Frontal cortex (tissue), 4 donors: ENCODE data around the gene CCDC149. TPM values are rescaled to one million over a fixed set of nuclear protein-coding genes. Genes with fewer than 3 reads are reported as not detected.

Experiments
- DNase-seq, 2 donors: peaks; one replicate each; pipeline ENCODE4 v3.0.0; 2012; ENCODE audit warnings: low spot score in 2 of 2
- FAIRE-seq: peaks from 2 replicates; lab custom pipeline; 2012; peaks lifted over from hg19 to GRCh38; lab: Jason Lieb, UNC
- total RNA-seq: library from RNA; depleted of rRNA; stranded (reverse); fragments of >200 nt; gene quantifications from one replicate; pipeline ENCODE4 v1.2.3, GENCODE V29; 2014
- donor health status: control.
- donor health status: control.
- donor health status: control.

Gene CCDC149
- total RNA-seq, 1 donor from 2014 or later, result 16.3 TPM

DNA sequence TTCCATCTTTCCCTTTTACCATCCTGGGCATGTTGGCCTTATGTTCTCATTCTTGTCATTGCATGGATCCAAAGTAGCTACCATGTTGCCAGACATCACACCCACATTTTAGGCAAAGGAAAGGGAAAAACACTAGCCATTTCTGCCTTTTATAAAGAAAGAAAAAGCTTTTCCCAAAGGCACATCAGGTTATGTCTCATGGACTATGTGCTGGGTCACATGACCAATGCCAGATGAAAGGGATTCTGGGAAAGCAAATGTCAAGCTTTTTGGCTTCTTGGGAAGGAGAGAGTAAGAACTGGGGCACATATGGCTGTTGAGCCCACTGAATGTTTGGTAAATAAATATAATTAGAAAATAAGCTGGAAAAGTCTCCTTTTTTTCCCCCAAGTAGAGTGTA, 121.8 kb downstream of the CCDC149 start:
- no peak for DNase-seq
- no peak for FAIRE-seq

DNA sequence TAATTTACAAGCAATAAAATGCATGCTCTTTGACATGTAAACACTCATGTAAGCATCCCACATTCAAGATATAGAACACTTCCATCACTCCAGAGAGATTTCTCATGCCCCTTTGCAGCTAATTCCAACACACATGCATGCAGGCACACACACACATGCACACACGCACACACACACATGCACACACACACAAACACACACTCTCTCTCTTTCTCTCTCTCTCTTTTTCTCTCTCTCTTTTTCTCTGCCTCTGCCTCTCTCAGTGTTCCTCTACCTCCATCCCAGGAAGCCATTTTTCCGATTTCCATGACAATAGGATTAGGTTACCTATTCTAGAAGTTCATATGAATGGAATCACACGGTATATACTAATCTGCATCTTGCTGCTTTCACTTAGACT, 129.3 kb downstream of the CCDC149 start:
- FAIRE-seq (no peak), DNase-seq (no peak)

DNA sequence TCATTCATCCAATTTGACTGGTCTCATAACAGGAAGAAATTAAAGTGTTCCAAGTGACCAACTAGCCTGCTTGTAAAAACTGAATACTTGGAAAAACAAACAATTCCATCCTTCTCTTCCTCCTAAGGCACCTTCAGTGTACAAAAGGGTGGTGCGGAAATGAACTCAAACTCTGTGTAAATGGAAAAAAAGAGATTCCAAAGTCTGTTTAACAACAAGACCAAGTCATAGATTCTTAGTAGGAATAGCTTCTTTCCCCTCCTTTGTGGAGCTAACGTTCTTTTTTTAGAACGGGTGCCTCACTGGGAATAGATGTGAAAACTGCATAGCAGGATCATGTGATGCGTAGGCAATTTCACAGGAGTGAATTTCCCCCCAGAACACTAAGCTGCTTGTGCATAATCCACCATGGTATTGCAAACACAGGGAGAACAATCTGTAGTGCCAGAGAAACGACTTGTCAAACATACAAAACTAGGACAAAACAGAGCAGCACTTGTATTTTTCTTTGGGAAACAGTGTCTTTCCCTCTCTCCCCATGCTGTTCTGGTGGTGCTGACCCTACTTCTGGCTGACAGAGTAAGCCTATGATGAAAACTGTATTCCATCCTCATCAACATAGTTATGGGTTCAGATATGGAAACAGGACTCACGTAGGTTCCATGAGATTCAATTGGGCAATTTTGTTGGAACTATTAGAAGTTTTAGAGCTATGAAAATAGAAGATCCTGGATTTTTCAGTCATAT, 130.7 kb downstream of the CCDC149 start:
- FAIRE-seq, result no peak
- no peak for DNase-seq

DNA sequence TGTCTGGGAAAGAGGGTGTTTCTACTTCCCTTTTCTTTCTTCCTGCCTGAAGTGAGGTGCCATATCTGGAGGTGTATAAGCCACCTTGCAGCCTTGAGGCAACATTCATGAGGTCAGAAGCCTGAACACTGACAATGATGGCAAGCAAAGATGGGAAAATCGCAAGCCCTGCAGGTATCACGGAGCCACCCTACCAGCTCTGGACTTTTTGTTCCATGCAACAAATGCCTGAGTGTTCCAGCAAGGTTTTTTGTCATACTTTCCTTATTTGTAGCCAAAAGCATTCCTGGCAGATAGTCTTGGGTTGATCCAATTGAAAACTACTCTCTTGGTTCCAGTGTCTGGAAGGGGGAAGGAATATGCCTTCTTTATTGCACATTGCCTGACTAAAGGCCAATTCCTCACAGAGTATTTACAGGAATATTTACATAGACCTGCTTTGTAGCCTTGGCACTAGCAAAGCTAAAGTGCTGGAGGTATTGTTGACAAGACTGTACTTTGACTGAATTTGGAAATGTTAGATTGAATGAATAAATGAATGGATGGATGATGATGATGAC, 131.8 kb downstream of the CCDC149 start:
- DNase-seq (no peak), FAIRE-seq (no peak)

DNA sequence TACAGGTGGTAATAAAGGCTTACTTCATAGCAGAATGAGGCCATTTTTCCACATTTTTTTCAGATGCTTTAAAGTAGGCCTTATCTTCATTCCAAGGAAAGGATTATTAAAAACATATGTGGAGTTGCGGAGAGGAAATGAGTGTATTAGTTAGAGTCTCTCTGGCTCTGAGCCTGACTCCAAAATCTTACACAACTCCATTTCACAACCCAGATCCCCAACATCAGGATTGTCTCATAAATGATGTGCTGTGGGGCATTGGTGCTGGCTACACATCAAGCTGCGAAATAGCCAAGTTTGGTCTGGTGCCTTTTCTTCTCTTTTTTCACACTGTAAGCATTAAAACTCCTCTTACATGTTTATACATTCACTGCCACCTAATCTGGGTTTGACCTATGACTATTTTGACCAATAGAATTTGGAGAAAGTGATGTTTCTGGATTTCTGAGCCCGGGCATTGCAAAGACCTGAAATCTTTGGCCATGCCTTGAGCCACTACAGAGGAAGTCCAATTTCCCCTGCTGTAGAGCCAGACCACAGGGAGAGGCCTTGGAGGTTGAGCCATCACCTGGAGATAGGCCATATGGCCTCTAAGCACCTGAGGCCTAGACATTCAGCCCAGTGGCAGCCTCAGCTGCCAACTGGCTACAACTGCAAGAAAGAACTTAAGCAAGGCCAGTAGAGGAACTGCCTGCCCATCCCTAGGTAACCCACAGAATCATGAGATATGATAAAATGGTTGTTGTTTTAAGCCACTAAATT, 134.2 kb downstream of the CCDC149 start:
- no peak for DNase-seq

DNA sequence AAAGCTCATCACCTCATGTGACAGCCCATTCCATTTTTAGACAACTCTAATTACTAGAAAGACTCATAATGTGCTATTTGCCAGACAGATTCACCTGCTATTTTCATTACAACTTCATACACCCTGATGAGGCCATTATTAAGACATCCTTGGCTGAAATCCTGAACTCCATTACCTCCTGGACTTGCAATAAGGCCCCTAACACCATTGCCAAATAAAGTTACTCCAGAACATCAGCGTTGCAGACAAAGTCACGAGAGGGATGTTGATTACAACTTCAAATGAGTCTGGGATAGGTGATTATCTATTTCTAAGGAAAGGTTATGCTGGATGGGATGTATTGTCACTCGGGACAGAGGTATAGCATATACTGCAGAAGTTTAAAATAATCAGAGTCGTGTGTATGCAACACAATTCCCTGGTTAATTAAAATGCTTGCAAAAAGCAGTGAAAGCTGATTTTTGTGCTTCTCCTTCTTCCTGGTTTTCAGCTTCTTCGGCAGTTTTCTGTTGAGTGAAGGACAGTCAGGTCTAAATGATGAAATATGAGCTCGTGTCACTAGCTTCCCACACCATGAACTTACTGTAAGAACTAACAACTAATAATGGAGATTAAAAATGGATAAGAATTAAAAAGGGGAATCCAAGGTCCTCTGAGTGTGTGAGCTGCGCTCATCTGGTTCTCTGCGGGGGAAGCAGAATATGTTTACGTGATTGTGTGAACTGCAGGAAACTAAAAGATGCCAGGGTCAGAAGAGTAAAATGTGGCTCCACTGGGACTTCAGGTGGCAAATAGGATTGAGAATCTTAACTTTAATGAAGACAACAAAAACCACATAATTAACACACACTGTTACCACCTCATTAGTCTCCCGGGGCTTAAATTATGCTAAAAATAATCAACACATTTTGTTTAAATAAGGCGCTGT, 135.0 kb downstream of the CCDC149 start:
- FAIRE-seq (no peak), DNase-seq (no peak)

More for the DNA sequence above, 134.2 kb downstream of the CCDC149 start:
- no peak for FAIRE-seq

DNA sequence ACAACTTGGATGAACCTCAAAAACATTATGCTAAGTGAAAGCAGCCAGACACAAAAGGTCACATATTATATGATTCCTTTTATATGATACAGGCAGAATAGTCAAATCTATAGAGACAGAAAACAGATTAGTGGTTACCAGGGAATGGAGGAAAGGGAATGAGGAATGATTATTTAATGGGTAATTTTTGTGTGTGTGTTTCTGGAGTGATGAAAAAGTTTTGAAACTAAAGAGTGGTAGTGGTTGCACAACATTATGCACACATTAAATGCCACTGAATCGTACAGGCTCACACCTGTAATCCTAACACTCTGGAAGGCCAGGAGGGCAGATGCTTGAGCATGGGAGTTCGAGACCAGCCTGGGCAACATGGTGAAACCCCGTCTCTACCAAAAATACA, 137.1 kb downstream of the CCDC149 start:
- no peak for FAIRE-seq
- no peak for DNase-seq

DNA sequence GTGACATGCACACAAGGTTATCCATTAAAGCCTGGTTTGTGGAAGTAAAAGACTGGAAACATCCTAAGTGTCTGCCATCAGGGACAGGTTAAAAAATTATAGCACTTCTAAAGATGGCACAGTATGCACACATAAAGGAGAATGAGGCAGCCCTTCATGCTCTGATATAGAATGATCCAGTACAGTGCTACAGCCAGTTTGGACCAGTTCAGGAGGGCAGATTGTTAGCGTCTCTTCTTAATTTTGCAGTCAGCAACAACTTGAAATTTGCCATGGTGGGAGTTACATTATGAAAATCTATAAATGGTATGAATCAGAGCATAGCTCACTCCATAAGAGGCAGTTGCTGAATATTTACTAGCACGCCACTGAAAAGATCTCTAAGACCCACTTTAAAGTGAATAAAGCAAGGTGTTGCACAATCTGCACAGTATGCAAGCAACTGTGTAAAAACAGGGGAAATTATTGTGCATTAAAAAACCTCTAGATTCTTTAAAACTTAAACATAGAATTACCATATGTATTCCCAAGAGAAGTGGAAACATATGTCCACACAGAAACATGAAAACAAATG, 137.7 kb downstream of the CCDC149 start:
- no peak for FAIRE-seq
- no peak for DNase-seq

DNA sequence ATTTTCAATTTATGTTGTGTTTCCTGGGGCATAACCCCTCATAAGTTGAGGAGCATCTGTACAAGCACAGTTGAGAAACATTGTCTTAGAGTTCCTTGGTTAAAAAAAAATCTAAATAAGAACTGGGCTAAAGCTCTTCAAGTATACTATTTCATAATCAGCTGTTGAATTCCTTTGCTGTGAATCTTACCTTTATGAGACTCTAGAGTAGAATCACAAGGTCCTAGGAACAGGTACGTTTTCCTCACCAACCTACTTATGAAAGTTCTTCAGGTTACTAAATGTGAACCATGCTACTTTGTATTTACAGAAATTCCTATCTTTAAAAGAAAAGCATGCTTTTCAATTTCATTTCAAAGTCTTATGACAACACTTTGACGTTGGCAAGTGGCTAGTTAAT, 138.4 kb downstream of the CCDC149 start:
- no peak for DNase-seq
- no peak for FAIRE-seq

DNA sequence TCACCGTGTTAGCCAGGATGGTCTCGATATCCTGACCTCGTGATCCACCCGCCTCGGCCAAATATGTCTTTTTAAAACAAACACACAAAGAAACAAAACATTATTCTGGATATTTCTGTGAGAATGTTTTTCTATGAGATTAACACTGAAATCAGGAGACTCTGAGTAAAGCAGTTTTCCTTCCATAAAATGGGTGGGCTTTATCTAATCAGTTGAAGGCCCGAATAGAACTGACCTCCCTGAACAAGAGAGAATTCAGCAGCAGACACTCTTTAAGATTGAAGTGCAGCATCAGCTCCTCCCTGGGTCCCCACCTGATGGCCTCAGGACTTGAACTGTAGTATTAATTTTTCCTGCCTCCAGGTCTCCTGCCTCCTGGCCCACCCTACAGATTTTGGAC, 139.9 kb downstream of the CCDC149 start:
- DNase-seq, result no peak

DNA sequence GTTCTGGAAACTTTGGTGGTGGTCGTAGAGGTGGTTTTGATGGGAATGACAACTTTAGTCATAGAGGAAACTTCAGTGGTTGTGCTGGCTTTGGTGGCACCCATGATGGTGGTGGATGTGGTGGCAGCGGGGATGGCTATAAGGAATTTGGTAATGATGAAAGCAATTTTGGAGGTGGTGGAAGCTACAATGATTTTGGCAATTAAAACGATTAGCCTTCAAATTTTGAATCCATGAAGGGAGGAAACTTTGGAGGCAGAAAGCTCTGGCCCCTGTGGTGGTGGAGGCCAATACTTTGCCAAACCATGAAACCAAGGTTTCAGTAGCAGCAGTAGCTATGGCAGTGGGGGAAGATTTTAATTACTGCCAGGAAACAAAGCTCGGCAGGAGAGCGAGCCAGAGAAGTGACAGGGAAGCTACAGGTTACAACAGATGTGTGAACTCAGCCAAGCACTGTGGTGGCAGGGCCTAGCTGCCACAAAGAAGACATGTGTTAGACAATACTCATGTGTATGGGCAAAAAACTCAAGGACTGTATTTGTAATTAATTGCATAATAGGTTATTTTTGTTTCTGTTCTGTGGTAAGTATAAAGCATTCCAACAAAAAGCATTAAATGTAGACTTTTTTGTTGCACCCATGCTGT, 140.7 kb downstream of the CCDC149 start:
- DNase-seq, result no peak
- FAIRE-seq, result no peak

More for the DNA sequence above, 139.9 kb downstream of the CCDC149 start:
- no peak for FAIRE-seq

DNA sequence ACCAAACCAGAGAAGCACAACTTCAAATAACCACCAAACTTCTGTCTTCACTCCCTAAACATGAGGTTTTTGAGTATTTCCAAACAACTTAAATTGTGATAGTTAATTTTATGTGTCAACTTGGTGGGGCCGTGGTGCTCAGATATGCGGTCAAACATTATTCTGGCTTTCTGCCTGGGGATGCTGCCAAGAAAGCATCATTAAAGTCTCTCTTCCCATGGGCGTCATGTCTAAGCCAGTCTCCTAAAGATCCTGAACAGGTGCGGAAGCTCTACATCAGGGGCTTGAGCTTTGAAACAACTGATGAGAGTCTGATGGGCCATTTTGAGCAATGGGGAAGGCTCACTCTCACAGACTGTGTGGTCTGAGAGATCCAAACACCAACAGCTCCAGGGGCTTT, 141.6 kb downstream of the CCDC149 start:
- FAIRE-seq, result no peak
- DNase-seq, result no peak

DNA sequence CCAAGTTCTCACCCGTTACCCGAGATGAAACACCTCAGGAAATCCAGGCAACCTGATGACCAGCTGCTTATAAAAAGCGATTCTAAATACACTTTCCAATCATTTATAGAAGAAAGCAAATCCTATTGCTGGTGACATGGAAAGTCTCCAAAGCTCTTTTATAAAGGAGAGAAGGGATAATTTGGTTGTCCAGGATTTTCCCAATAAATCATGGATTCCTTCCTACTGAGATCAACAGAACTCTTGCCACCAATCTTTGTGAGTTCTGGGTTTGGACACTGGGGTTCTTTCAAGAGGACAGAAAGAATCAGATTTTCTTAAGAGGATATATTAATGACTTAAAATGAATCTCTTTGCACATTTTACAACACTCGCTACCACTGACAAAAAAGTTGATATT, 142.2 kb downstream of the CCDC149 start:
- FAIRE-seq (no peak), DNase-seq (no peak)

DNA sequence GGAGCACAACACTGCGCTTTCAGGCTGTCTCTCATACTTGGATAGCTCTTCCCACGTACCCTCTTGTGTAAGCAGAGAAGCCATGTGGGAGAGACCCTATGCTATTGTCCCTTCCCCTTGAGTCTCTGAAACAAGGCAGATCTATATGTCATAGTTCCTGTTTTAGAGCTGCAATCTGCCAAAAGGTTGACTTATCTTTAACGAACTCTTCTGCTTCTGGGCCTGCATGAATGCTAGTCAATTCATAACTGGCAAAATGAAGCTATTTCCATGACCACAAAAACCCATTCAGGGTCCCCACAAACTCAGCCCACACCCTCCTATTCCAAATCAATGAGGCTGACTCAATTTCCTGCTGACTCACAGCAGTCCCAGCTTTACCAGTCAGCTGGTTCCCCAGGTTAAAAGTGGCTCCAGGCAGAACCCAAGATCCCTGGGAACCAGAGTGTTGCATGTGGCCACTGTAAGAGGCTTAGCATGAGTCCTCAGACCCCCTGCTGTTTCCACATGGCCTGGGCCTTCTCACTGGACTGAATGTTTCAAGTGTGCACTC, 142.7 kb downstream of the CCDC149 start:
- DNase-seq (no peak), FAIRE-seq (no peak)

DNA sequence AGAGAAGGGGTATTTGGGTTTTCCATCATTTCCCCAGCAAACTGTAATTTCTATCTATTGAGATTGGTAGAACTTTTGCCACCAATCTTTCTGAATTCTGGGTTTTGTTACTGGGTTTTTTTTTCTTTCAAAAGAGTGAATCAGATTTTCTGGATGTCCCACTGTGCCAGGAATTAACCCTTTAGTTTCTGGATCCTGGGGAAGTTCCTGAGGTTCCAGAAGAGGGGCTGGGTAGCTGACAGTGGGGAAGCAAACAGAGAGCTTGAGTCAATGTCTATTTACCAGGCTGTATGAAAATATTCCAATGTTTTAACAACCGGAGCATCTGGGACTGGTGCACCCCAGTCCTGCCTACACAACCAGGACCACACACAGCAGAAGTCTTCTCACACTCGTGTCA, 143.3 kb downstream of the CCDC149 start:
- no peak for DNase-seq
- FAIRE-seq, result no peak

DNA sequence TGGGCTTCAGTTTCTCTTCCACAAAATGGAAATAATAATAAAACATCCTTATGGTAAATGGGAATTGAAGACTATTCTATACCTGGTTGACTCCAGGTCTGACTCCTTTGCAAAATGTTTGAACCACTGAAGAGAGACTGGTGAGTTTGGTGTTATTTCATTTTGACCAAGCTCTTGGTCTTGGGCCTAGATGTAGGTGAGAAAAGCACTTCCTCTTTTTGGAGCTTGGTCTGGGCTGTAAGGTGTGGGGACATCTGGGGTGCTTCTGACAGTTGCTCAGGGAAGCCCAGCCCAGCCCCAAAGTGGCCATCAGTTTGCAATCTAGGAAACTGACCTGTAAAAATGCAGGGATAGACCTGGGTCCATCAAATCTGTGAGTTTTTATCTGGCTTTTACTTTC, 144.2 kb downstream of the CCDC149 start:
- FAIRE-seq (no peak), DNase-seq (no peak)

DNA sequence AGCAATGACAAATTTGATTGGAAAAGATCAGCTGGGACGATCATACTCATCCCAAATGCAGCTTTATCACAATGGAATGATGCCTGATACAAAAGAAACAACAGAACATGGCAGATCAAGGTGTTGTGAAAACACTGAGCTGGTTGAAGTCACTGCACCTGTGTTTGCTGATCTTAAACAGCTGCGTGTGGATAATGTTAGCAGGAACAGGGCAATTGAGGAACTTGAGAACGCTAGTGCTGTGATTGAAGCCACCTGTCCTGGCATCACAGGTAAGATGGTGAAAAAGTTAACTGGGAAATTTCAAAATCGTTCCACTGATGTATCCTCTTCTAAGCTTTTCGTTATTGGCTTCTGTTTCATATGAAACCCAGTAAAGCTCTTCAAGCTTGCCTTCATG, 144.8 kb downstream of the CCDC149 start:
- DNase-seq (no peak), FAIRE-seq (no peak)

DNA sequence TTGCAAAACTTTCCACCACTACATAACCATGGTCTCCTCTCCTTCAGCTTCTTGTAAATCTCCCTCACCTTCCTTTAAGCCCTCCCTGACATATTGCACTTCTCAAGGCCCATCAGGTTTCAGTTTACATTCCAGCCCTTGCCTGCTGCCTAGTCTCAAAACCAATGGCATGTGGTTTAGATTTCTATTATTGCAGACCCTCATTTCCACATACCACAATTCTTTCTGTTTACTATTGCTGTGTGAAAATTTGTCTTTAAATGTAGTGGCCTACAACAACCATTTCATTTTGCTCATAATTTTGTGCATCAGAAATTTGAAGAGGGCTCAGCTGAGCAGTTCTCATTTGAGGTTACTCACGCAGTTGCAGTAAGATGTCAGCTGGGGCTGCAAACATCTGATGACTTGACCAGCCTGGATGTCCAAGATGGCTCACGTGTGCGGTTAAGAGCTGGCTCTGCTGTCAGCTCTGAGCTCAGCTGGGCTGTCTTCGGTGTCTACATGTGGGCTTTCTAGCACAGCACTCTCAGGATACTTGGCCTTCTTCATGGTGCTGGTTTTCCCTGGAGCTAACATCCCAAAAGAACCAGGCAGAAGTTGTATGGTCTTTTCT, 147.4 kb downstream of the CCDC149 start:
- no peak for DNase-seq
- no peak for FAIRE-seq

DNA sequence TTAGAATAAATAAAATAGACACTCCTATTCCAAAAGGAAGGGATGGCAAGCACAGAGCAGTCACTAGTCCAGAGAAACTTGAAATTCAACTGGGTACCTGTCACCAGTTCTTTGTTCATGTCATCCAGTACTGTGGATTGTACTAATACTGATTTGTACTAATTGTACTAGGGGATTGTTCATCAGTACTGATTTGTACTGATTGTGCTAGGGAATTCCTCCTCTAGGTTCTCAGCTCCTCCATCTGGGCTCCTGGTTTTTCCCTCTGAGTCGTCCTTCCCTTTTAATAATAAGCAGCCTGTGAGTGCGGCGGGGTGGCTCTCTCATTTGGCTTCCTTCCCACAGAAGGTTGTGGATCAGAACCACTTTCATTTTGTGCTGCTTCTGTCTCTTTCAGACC, 148.5 kb downstream of the CCDC149 start:
- no peak for FAIRE-seq
- DNase-seq, result no peak
